ENCODE measurements around the gene KIF4A. TPM values are rescaled to one million over a fixed set of nuclear protein-coding genes. Genes with fewer than 3 reads are reported as not detected.

The KIF4A gene
- total and polyA plus RNA-seq, 2 donors = 1.4 to 14.6 TPM

GRCh38 chrX:70446380-70447350, 156.8 kb downstream of the KIF4A start:
- Histone ChIP-seq H3K36me3 (ENCODE audit: control insufficient read depth in 2 of 2, insufficient read depth in 2 of 2, low read length in 1 of 2) (no peaks in the 10 kb centered on the region), H3K27me3 (ENCODE audit: control insufficient read depth in 2 of 2, insufficient read depth in 1 of 2, low read length in 1 of 2) (peaks cover 16 to 61% of the 10 kb centered on the region in 2 donors), H3K27ac (ENCODE audit: low read depth in 1 of 2, low read length in 1 of 2) (no peak overlapping the region), H3K4me1 (ENCODE audit: control insufficient read depth in 2 of 2, insufficient read depth in 2 of 2, low read length in 2 of 2) (no peaks in the 10 kb centered on the region), H3K4me3 (ENCODE audit: low read length in 2 of 2) (no peak overlapping the region), H3K9me3 (ENCODE audit: control insufficient read depth in 2 of 2, insufficient read depth in 1 of 2, low read length in 1 of 2) (no peaks in the 10 kb centered on the region)
- WGBS = 94% methylated on average over 16 of the region's 16 CpGs
- DNase-seq (ENCODE audit: low read depth in 6 of 9, low spot score in 9 of 9) = no peak

- H3K27ac ChIP-seq (ENCODE audit: low read depth in 1 of 2, low read length in 1 of 2) = no peak overlapping the region
- H3K4me1 ChIP-seq (ENCODE audit: control insufficient read depth in 2 of 2, insufficient read depth in 2 of 2, low read length in 2 of 2) = peaks cover 0 to under 1% of the 10 kb centered on the region in 2 donors
- no peak for DNase-seq (ENCODE audit: low read depth in 6 of 9, low spot score in 9 of 9)
- 97% methylated on average over 14 of the region's 14 CpGs for WGBS
- H3K4me3 ChIP-seq (ENCODE audit: low read length in 2 of 2) = no peak overlapping the region
- no peaks in the 10 kb centered on the region for H3K9me3 ChIP-seq (ENCODE audit: control insufficient read depth in 2 of 2, insufficient read depth in 1 of 2, low read length in 1 of 2)
- no peaks in the 10 kb centered on the region for H3K36me3 ChIP-seq (ENCODE audit: control insufficient read depth in 2 of 2, insufficient read depth in 2 of 2, low read length in 1 of 2)
- peaks cover 2 to 70% of the 10 kb centered on the region in 2 donors for H3K27me3 ChIP-seq (ENCODE audit: control insufficient read depth in 2 of 2, insufficient read depth in 1 of 2, low read length in 1 of 2)
Observed at GRCh38 chrX:70449457-70449966, 159.6 kb downstream of the KIF4A start.

- Histone ChIP-seq H3K36me3 (ENCODE audit: control insufficient read depth in 2 of 2, insufficient read depth in 2 of 2, low read length in 1 of 2) (no peaks in the 10 kb centered on the region), H3K4me3 (ENCODE audit: low read length in 2 of 2) (peak overlapping the region in 1 of 2 donors; percentile 42), H3K27me3 (ENCODE audit: control insufficient read depth in 2 of 2, insufficient read depth in 1 of 2, low read length in 1 of 2) (peaks cover 0 to 60% of the 10 kb centered on the region in 2 donors), H3K9me3 (ENCODE audit: control insufficient read depth in 2 of 2, insufficient read depth in 1 of 2, low read length in 1 of 2) (no peaks in the 10 kb centered on the region), H3K4me1 (ENCODE audit: control insufficient read depth in 2 of 2, insufficient read depth in 2 of 2, low read length in 2 of 2) (peaks cover 0 to 12% of the 10 kb centered on the region in 2 donors), H3K27ac (ENCODE audit: low read depth in 1 of 2, low read length in 1 of 2) (no peak overlapping the region)
- WGBS = 3% methylated on average over 39 of the region's 39 CpGs
- DNase-seq (ENCODE audit: low read depth in 6 of 9, low spot score in 9 of 9) = peak in 1 of 9 donors; percentile 43
Observed at GRCh38 chrX:70452143-70452733, 162.3 kb downstream of the KIF4A start.

- no peak overlapping the region for H3K27ac ChIP-seq (ENCODE audit: low read depth in 1 of 2, low read length in 1 of 2)
- peaks cover 0 to 12% of the 10 kb centered on the region in 2 donors for H3K4me1 ChIP-seq (ENCODE audit: control insufficient read depth in 2 of 2, insufficient read depth in 2 of 2, low read length in 2 of 2)
- H3K4me3 ChIP-seq (ENCODE audit: low read length in 2 of 2) = no peak overlapping the region
- no peaks in the 10 kb centered on the region for H3K9me3 ChIP-seq (ENCODE audit: control insufficient read depth in 2 of 2, insufficient read depth in 1 of 2, low read length in 1 of 2)
- H3K27me3 ChIP-seq (ENCODE audit: control insufficient read depth in 2 of 2, insufficient read depth in 1 of 2, low read length in 1 of 2) = peaks cover 0 to 55% of the 10 kb centered on the region in 2 donors
- 56% methylated on average over 5 of the region's 5 CpGs for WGBS
- H3K36me3 ChIP-seq (ENCODE audit: control insufficient read depth in 2 of 2, insufficient read depth in 2 of 2, low read length in 1 of 2) = no peaks in the 10 kb centered on the region
- DNase-seq (ENCODE audit: low read depth in 6 of 9, low spot score in 9 of 9) = no peak
Observed at GRCh38 chrX:70453024-70453618, 163.2 kb downstream of the KIF4A start.

- Histone ChIP-seq H3K4me3 (ENCODE audit: low read length in 2 of 2) (peak overlapping the region; percentile 41 to 56), H3K9me3 (ENCODE audit: control insufficient read depth in 2 of 2, insufficient read depth in 1 of 2, low read length in 1 of 2) (no peaks in the 10 kb centered on the region), H3K4me1 (ENCODE audit: control insufficient read depth in 2 of 2, insufficient read depth in 2 of 2, low read length in 2 of 2) (peaks cover 0 to 12% of the 10 kb centered on the region in 2 donors), H3K27ac (ENCODE audit: low read depth in 1 of 2, low read length in 1 of 2) (peak overlapping the region in 1 of 2 donors; percentile 42), H3K27me3 (ENCODE audit: control insufficient read depth in 2 of 2, insufficient read depth in 1 of 2, low read length in 1 of 2) (peaks cover 0 to 54% of the 10 kb centered on the region in 2 donors), H3K36me3 (ENCODE audit: control insufficient read depth in 2 of 2, insufficient read depth in 2 of 2, low read length in 1 of 2) (no peaks in the 10 kb centered on the region)
- peak in 3 of 9 donors; percentile 26 to 63 (median 53) for DNase-seq (ENCODE audit: low read depth in 6 of 9, low spot score in 9 of 9)
- WGBS = 0% methylated on average over 45 of the region's 48 CpGs
Observed at GRCh38 chrX:70454441-70455365, 164.8 kb downstream of the KIF4A start.

GRCh38 chrX:70455366-70456202, 165.7 kb downstream of the KIF4A start:
- WGBS = 12% methylated on average over 32 of the region's 32 CpGs
- H3K4me1 ChIP-seq (ENCODE audit: control insufficient read depth in 2 of 2, insufficient read depth in 2 of 2, low read length in 2 of 2) = peaks cover 0 to 12% of the 10 kb centered on the region in 2 donors
- no peaks in the 10 kb centered on the region for H3K9me3 ChIP-seq (ENCODE audit: control insufficient read depth in 2 of 2, insufficient read depth in 1 of 2, low read length in 1 of 2)
- H3K4me3 ChIP-seq (ENCODE audit: low read length in 2 of 2) = peak overlapping the region; percentile 41 to 56
- no peaks in the 10 kb centered on the region for H3K36me3 ChIP-seq (ENCODE audit: control insufficient read depth in 2 of 2, insufficient read depth in 2 of 2, low read length in 1 of 2)
- H3K27ac ChIP-seq (ENCODE audit: low read depth in 1 of 2, low read length in 1 of 2) = peak overlapping the region in 1 of 2 donors; percentile 42
- H3K27me3 ChIP-seq (ENCODE audit: control insufficient read depth in 2 of 2, insufficient read depth in 1 of 2, low read length in 1 of 2) = peaks cover 0 to 50% of the 10 kb centered on the region in 2 donors
- DNase-seq (ENCODE audit: low read depth in 6 of 9, low spot score in 9 of 9) = no peak

GRCh38 chrX:70456256-70456655, 166.4 kb downstream of the KIF4A start:
- H3K27ac ChIP-seq (ENCODE audit: low read depth in 1 of 2, low read length in 1 of 2) = no peak overlapping the region
- no peaks in the 10 kb centered on the region for H3K9me3 ChIP-seq (ENCODE audit: control insufficient read depth in 2 of 2, insufficient read depth in 1 of 2, low read length in 1 of 2)
- 16% methylated on average over 2 of the region's 2 CpGs for WGBS
- peak overlapping the region in 1 of 2 donors; percentile 41 for H3K4me3 ChIP-seq (ENCODE audit: low read length in 2 of 2)
- peaks cover 0 to 49% of the 10 kb centered on the region in 2 donors for H3K27me3 ChIP-seq (ENCODE audit: control insufficient read depth in 2 of 2, insufficient read depth in 1 of 2, low read length in 1 of 2)
- DNase-seq (ENCODE audit: low read depth in 6 of 9, low spot score in 9 of 9) = no peak
- H3K4me1 ChIP-seq (ENCODE audit: control insufficient read depth in 2 of 2, insufficient read depth in 2 of 2, low read length in 2 of 2) = peaks cover 0 to 12% of the 10 kb centered on the region in 2 donors
- H3K36me3 ChIP-seq (ENCODE audit: control insufficient read depth in 2 of 2, insufficient read depth in 2 of 2, low read length in 1 of 2) = no peaks in the 10 kb centered on the region
